ENCODE measurements around the gene CDC20B.
"Not testable (repeated sequence)": the region's sequence is repeated elsewhere in the genome, so short reads cannot be mapped to it uniquely, and the experiment has no call there.

The CDC20B gene

GRCh38 chr5:55160493-55161209, 12.3 kb downstream of the CDC20B start:
- DNase-seq = peak; percentile 90

GRCh38 chr5:55159763-55160492, 13.0 kb downstream of the CDC20B start, which contains the start of gene GPX8:
GPX8 (plus strand) TSS chr5:55160171; CDS start chr5:55160193, 22 bp downstream.
- DNase-seq = peak; percentile 84

- DNase-seq = no peak
Observed at GRCh38 chr5:55154873-55155272, 18.1 kb downstream of the CDC20B start.

GRCh38 chr5:55151923-55152842, 20.8 kb downstream of the CDC20B start:
- DNase-seq = no peak

GRCh38 chr5:55149308-55149795, 23.6 kb downstream of the CDC20B start:
- DNase-seq = no peak

GRCh38 chr5:55146543-55147151, 26.3 kb downstream of the CDC20B start:
- DNase-seq = peak; percentile 94

GRCh38 chr5:55146080-55146479, 26.9 kb downstream of the CDC20B start:
- no peak for DNase-seq

- DNase-seq = no peak
Observed at GRCh38 chr5:55143624-55144023, 29.4 kb downstream of the CDC20B start.

- DNase-seq = no peak
Observed at GRCh38 chr5:55141945-55142690, 30.9 kb downstream of the CDC20B start.

- DNase-seq = no peak
Observed at GRCh38 chr5:55140908-55141665, 31.9 kb downstream of the CDC20B start.

GRCh38 chr5:55136521-55136920, 36.5 kb downstream of the CDC20B start:
- no peak for DNase-seq

GRCh38 chr5:55134053-55134722, 38.8 kb downstream of the CDC20B start:
- DNase-seq = no peak

- no peak for DNase-seq
Observed at GRCh38 chr5:55123365-55123764, 49.6 kb downstream of the CDC20B start.

GRCh38 chr5:55114061-55114460, 58.9 kb downstream of the CDC20B start:
- DNase-seq = no peak

- DNase-seq = no peak
Observed at GRCh38 chr5:55113327-55113726, 59.6 kb downstream of the CDC20B start.

- no peak for DNase-seq
Observed at GRCh38 chr5:55110217-55110616, 62.8 kb downstream of the CDC20B start.

- no peak for DNase-seq
Observed at GRCh38 chr5:55108661-55109060, 64.3 kb downstream of the CDC20B start.

- not testable (repeated sequence) for DNase-seq
Observed at GRCh38 chr5:55105976-55106375, 67.0 kb downstream of the CDC20B start.

- DNase-seq = no peak
Observed at GRCh38 chr5:55104946-55105701, 67.9 kb downstream of the CDC20B start.
